ENCODE results near the gene PPP6R3. TPM values are rescaled to one million over a fixed set of nuclear protein-coding genes. Genes with fewer than 3 reads are reported as not detected.

Gene PPP6R3
- total and polyA plus RNA-seq, 2 experiments from 2014 or later = 31.5 to 108 TPM

DNA sequence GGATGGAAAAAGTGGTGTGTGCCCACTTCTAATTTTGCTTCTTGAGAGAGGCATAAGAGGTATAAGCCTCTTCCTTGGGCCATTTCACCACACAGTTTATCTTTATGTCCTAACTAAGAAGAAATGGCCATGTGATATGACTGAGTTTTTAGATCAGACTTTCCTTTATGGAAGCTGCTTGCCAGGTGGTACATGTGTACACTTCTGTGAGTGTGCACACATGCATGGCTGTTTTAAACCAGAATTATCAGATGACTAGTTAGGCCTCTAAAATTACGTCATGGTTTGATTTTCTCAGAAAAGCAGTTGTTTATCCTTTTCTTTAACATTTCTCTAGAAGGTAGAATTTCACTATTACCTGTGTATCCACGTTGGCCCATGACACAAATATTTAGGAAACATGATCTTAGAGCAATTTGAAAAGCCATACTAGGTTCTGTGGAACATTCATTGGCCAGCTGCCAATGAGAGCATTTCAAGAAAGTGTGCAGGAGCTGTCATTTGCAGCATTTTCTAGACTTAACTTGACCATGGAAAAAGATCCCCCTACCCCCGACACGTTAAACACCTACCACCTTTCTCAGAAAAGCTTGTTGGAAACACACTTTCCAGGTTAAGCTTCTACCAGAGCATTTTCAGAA, 114.6 kb downstream of the PPP6R3 start:
- Histone ChIP-seq H3K27me3 (no peaks in the 10 kb centered on the region), H3K36me3 (replicated peaks; ENCODE audit: insufficient read depth, low read depth) (no peaks in the 10 kb centered on the region), H3K4me2 (no peak overlapping the region), H3K27ac (peak overlapping the region; percentile 8), H3K4me3 (no peak overlapping the region), H4K20me1 (ENCODE audit: insufficient read depth, poor library complexity, severe bottlenecking) (peaks cover 6% of the 10 kb centered on the region), H3K79me2 (peaks cover 60% of the 10 kb centered on the region), H2AFZ (no peak overlapping the region), H3K4me1 (ENCODE audit: insufficient read depth) (no peaks in the 10 kb centered on the region), H3K9me2 (replicated peaks; ENCODE audit: insufficient read depth) (no peaks in the 10 kb centered on the region), H3K9me3 (ENCODE audit: low read depth) (no peaks in the 10 kb centered on the region)
- DNase-seq (ENCODE audit: low spot score) = no peak
- TF ChIP-seq, protein P1, sequence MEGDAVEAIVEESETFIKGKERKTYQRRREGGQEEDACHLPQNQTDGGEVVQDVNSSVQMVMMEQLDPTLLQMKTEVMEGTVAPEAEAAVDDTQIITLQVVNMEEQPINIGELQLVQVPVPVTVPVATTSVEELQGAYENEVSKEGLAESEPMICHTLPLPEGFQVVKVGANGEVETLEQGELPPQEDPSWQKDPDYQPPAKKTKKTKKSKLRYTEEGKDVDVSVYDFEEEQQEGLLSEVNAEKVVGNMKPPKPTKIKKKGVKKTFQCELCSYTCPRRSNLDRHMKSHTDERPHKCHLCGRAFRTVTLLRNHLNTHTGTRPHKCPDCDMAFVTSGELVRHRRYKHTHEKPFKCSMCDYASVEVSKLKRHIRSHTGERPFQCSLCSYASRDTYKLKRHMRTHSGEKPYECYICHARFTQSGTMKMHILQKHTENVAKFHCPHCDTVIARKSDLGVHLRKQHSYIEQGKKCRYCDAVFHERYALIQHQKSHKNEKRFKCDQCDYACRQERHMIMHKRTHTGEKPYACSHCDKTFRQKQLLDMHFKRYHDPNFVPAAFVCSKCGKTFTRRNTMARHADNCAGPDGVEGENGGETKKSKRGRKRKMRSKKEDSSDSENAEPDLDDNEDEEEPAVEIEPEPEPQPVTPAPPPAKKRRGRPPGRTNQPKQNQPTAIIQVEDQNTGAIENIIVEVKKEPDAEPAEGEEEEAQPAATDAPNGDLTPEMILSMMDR (IDR thresholded peaks at IDR 0.05; ENCODE audit: poor library complexity) = no peak
- TF ChIP-seq EZH2phosphoT487 (IDR thresholded peaks at IDR 0.05; ENCODE audit: low read depth, severe bottlenecking, unreplicated experiment) (no peak), EZH2 (IDR thresholded peaks at IDR 0.05; ENCODE audit: borderline replicate concordance) (no peak)
- 68% methylated on average over 4 of the region's 4 CpGs for WGBS (ENCODE audit: low lambda C conversion rate, missing lambda C conversion rate)

DNA sequence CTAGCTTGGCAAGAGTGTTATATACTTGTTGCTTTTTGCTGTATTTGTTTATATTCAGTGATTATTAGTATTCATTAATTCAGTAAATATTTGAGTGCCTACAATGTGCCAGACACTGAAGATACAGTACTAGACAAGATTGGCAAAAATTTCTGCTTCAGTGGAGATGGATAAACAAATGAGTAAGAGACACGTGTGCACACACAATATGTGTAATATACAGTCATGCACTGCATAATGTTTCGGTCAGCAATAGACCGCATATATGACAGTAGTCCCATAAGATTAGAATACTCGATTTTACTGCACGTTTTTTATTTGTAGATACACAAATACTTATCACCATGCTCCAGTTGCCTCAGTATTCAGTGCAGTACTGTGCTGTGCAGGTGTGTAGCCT, 118.9 kb downstream of the PPP6R3 start:
- TF ChIP-seq EZH2 (IDR thresholded peaks at IDR 0.05; ENCODE audit: borderline replicate concordance) = no peak
- TF ChIP-seq, protein P1 (IDR thresholded peaks at IDR 0.05; ENCODE audit: poor library complexity) = no peak
- TF ChIP-seq EZH2phosphoT487 (IDR thresholded peaks at IDR 0.05; ENCODE audit: low read depth, severe bottlenecking, unreplicated experiment) = no peak

GRCh38 chr11:68581439-68581838, 120.9 kb downstream of the PPP6R3 start:
- 95% methylated on average over 4 of the region's 4 CpGs for WGBS (ENCODE audit: low lambda C conversion rate, missing lambda C conversion rate)
- DNase-seq (ENCODE audit: low spot score) = no peak
- Histone ChIP-seq H2AFZ (no peak overlapping the region), H3K4me1 (ENCODE audit: insufficient read depth) (no peaks in the 10 kb centered on the region), H3K9me3 (ENCODE audit: low read depth) (no peaks in the 10 kb centered on the region), H4K20me1 (ENCODE audit: insufficient read depth, poor library complexity, severe bottlenecking) (peaks cover 7% of the 10 kb centered on the region), H3K4me3 (no peak overlapping the region), H3K79me2 (peaks cover 19% of the 10 kb centered on the region), H3K27ac (no peak overlapping the region), H3K36me3 (replicated peaks; ENCODE audit: insufficient read depth, low read depth) (no peaks in the 10 kb centered on the region), H3K9me2 (replicated peaks; ENCODE audit: insufficient read depth) (no peaks in the 10 kb centered on the region), H3K27me3 (no peaks in the 10 kb centered on the region), H3K4me2 (no peak overlapping the region)
- TF ChIP-seq EZH2 (IDR thresholded peaks at IDR 0.05; ENCODE audit: borderline replicate concordance) = no peak
- TF ChIP-seq, protein P1 (IDR thresholded peaks at IDR 0.05; ENCODE audit: poor library complexity) = no peak
- no peak for TF ChIP-seq EZH2phosphoT487 (IDR thresholded peaks at IDR 0.05; ENCODE audit: low read depth, severe bottlenecking, unreplicated experiment)

More for the DNA sequence above, 118.9 kb downstream of the PPP6R3 start:
- Histone ChIP-seq H3K27ac (no peak overlapping the region), H3K9me3 (ENCODE audit: low read depth) (no peaks in the 10 kb centered on the region), H2AFZ (no peak overlapping the region), H3K4me1 (ENCODE audit: insufficient read depth) (no peaks in the 10 kb centered on the region), H3K4me3 (no peak overlapping the region), H3K27me3 (no peaks in the 10 kb centered on the region), H3K9me2 (replicated peaks; ENCODE audit: insufficient read depth) (no peaks in the 10 kb centered on the region), H3K4me2 (no peak overlapping the region), H4K20me1 (ENCODE audit: insufficient read depth, poor library complexity, severe bottlenecking) (peaks cover 5% of the 10 kb centered on the region), H3K36me3 (replicated peaks; ENCODE audit: insufficient read depth, low read depth) (no peaks in the 10 kb centered on the region), H3K79me2 (peaks cover 32% of the 10 kb centered on the region)
- DNase-seq (ENCODE audit: low spot score) = no peak
- 97% methylated on average over 5 of the region's 5 CpGs for WGBS (ENCODE audit: low lambda C conversion rate, missing lambda C conversion rate)
